ENCODE data around the gene ACVRL1.

ACVRL1 gene

DNA sequence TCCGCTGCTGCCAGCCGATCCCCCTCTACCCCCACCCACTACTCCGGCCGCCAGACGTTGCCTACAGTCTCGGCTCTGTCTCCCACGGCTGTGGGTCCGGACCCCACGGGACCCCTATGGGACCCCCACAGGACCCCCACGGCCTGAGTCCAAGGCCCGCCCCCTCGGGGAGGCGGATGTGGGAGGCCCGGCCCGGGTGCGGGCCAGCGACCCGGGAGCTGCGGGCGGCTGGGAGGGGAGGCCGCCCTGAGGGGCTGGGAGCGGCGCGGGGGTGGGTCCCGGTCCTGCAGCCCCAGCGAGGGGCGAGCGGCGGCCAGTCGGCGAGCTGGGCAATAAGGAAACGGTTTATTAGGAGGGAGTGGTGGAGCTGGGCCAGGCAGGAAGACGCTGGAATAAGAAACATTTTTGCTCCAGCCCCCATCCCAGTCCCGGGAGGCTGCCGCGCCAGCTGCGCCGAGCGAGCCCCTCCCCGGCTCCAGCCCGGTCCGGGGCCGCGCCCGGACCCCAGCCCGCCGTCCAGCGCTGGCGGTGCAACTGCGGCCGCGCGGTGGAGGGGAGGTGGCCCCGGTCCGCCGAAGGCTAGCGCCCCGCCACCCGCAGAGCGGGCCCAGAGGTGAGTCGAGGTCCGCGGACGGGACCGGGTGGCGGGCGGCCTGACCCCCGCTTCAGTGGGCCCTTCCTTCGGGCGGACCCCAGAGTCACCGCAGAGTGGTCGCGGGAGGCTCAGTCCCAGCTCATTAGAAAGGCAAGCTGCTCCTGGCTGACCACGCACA is at the start of gene ACVRL1:
TSS of gene ACVRL1 (plus strand) at position 422 of the 773 bp plus-strand sequence. CDS start 4,971 bp downstream, outside the sequence.
- in situ Hi-C loops (cut with HindIII; ENCODE audit: low sequenced_read_pairs): no loop called here

DNA sequence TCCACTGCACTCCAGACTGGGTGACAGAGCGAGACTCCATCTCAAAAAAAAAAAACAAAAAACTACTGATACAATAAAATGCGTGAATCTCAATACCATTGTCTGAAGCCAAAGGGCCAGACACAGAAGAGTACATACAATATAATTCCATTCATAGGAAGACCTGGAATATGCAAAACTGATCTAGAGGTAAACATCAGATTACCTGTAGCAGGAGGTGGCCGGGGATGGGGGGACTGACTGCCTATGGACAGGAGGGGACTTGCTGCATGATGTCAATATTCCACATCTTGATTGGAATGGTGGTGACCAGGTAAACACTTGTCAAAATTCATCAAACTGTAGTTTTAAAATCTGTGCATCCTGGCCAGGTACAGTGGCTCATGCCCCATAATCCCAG is 46.3 kb upstream of the ACVRL1 start:
- in situ Hi-C loops (cut with HindIII; ENCODE audit: low sequenced_read_pairs): no loop called here

- in situ Hi-C loops (cut with HindIII; ENCODE audit: low sequenced_read_pairs): no loop called here
Observed at GRCh38 chr12:51862947-51863346, 44.4 kb upstream of the ACVRL1 start.

DNA sequence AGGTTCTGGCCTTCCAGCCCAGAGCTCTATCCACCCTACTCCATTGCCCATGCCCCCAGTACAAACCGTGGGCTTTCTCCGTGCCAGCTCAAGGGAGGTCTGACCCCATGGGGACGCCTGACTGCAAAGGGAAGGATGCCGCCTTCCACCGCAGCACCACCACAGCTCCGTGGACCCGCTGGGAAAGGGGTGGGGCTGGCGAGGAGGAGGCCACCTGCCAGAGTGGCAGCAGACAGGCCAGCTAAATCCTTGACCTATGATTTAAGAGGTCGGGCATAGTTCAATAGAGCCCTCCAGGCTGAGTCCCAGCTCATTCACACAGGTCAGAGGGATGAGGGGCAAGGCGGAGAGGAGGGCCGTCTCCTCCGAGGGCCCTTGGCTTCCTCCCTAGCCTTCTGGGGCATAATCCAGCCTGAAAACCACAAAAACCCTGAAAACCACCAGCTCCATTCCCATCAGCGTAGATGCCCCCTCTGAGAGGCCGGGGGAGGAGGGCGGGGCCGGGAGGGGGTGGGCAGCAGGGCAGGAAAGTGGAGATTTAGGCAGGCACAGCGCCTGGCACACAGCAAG is 43.9 kb upstream of the ACVRL1 start:
- in situ Hi-C loops (cut with HindIII; ENCODE audit: low sequenced_read_pairs): no loop called here

DNA sequence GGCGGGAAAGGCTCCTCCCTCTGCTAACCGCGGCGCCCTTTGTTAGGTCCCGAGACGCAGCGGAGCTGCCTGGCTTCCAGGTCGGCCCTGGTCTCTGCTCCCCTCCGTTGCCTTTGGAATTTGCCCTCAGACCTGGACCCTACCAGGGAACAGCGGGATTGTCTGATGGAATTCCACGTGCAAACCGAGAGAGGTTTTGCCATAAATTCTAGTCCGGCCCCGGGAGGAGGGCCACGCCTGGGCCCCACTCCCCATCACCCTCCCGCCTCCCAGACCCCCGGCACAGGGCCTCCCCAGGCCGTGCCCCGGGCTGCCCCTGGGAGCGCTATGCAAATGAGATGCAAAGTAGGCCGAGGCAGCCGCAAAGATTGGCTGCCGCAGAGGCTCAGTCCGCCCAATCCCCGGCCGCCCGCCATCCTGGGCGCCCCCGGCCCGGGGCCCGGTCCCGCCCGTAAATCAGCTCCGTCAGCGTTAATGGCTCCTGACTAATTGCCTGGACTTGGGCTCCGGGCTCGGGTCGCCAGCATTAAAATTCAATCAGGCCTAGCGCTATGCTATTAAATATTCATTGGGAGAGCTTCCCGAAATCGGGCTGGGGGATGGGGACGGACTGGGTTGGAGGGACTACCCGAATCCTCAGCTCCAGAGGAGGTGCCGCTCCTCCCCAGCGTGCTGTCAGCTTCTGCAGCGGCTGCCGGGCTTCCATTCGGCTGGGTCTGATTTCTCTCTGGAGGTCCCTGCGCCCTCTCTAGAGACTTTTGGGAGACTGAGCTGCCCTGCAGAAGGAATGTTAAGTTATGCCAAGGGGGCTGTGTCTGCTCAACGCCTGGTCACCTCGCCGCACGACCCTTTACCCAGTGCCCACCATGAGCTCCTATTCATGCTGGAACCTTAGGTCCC is 43.1 kb upstream of the ACVRL1 start:
- in situ Hi-C loops (cut with HindIII; ENCODE audit: low sequenced_read_pairs): no loop called here

DNA sequence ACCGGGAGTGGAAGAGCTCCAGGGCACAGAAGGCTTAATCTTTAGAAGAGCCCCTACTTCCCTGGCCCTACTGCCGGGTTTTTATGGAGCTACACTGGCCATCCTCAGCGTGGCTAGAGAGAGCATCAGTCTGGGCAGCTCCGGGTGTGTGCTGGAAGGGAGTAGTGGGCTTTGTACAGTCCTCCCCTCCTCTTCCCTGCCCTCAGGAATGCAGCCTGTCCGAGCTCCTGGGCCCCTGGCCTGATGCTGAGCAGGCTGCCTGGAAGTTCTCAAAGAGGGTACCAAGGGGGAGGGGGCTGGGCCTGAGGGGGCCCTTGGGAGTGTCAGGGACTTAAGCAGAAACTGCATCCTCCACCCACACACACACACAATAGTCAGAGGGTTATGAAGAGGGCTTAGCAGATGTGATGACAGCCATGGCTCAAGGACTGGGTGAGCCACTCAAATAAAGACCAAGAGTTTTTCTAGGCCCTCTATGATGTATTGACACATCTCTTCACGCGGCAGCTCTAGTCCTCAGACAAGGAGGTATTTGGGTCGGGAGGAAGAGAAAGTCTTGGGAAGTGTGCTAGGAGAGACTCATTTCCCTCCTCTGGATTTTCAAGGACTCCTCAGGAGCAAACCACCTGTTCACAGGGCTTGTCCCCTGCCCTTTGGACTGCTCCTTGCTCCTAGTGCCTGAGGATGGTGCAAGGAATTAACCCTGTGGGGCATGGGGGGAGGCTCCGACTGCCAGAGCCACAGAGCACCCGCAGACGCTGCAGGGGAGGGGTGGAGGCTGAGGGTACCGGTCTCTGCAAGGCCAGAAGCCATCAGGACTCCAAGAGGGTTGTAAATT is 42.3 kb upstream of the ACVRL1 start:
- in situ Hi-C loops (cut with HindIII; ENCODE audit: low sequenced_read_pairs): no loop called here

DNA sequence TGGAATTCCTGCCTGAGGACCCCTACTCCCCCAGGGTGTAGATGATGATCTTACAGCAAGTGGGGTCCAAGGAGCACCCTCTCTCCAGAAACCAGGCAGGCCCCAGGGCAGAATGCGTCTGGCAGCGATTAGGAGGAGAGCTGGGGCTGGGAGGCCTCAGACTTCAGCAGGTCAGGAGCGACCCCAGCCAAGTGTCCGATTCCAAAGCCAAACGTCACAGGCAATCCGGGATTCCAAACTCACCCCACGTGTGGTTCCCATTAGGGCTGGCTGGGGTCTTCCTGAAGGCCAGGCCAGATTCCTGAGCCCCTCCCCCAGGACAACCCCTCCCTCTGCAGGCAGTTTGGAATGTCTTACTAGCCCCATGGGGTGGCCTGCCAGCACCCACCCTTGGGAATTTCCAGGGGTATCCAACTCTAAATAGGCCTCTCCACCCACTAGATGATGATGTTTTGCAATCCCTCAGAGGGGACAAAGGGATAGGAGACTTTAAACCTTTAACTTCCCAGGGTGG is 41.5 kb upstream of the ACVRL1 start:
- in situ Hi-C loops (cut with HindIII; ENCODE audit: low sequenced_read_pairs): no loop called here

DNA sequence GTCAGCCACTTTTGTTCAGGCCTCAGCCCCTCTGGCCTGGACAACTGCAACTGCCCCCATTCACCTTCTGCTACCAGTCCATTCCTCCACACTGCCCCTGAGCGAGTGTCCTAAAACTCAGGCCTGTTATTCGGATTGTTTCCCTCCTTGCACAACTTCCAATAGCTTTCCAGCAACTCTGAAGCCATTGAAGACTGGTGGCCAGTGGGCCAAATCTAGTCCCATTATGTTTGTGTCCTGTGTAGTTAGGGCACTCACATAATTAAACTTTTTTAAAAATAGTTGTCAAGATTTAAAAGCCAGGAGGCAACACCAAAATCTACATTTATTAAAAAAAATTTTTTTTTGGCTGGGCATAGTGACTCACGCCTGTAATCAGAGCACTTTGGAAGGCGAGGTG is 41.0 kb upstream of the ACVRL1 start:
- in situ Hi-C loops (cut with HindIII; ENCODE audit: low sequenced_read_pairs): no loop called here

GRCh38 chr12:51866762-51867161 is 40.5 kb upstream of the ACVRL1 start:
- in situ Hi-C loops (cut with HindIII; ENCODE audit: low sequenced_read_pairs): no loop called here

DNA sequence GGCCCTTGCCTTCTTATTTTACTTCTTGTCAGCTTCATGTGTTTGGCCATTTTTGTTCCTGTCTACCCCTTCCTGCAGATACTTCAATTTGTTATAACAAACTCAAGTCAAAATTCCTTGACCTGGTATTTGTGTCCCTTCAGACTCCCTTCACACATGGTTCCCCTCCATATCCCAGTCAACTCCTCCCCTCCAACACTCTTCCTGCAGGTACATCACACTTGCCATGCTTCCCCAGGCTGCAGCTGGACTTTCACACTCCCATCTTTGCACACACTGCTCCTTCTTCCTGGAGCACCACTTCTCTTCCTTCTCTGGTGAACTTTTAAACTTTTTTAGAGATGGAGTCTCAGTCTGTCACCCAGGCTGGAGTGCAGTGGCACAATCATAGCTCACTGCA is 39.9 kb upstream of the ACVRL1 start:
- in situ Hi-C loops (cut with HindIII; ENCODE audit: low sequenced_read_pairs): no loop called here

DNA sequence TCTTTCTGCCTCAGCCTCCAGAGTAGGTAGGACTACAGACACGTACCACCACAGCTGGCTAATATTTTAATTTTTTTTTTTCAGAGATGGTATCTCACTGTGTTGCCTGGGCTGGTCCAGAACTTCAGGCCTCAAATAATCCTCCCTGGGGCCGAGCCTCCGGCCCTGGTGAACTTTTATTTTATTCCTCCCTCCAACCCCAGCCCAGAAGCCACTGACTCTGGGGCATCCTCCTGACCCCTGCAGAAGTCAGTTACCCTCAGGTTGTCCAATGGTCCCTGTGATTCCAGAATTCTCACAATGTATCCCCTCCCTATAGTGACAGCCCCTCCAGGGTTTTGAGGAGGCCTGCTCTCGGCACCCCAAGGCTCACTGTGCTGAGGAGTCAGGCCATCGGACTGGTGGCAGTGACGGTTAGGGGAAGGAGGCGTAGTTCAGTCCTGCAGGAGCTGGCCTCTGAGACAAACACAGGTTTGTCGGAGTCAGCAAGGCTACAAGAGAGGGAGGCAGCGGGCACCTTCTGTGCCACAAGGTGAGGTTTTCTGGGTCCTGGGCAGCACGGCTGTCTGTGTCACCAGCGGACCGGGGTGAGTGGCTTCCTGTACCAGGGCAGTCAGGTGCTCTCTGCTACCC is 39.4 kb upstream of the ACVRL1 start:
- in situ Hi-C loops (cut with HindIII; ENCODE audit: low sequenced_read_pairs): no loop called here

- in situ Hi-C loops (cut with HindIII; ENCODE audit: low sequenced_read_pairs): no loop called here
Observed at GRCh38 chr12:51868821-51869495, 38.3 kb upstream of the ACVRL1 start.

GRCh38 chr12:51869496-51869865 is 37.8 kb upstream of the ACVRL1 start:
- in situ Hi-C loops (cut with HindIII; ENCODE audit: low sequenced_read_pairs): no loop called here

DNA sequence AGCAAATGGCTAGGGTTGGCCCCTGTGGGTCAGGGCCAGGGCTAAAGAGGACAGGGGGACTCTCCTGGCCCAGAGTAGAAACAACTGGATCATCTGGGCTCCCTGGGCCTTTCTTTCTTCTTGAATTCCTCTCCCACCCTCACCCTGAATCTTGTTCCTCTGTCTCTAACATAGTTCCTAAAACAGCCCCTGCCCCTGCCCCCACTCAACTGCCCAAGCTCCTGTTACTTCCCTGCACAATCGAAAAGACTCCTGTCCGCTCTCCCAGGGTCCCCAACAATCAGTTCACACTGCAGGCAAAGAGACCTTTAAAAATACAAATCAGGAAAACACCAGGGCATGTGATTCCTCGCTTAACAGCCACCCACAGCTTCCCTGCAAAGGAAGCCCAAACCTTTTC is 37.4 kb upstream of the ACVRL1 start:
- in situ Hi-C loops (cut with HindIII; ENCODE audit: low sequenced_read_pairs): no loop called here

DNA sequence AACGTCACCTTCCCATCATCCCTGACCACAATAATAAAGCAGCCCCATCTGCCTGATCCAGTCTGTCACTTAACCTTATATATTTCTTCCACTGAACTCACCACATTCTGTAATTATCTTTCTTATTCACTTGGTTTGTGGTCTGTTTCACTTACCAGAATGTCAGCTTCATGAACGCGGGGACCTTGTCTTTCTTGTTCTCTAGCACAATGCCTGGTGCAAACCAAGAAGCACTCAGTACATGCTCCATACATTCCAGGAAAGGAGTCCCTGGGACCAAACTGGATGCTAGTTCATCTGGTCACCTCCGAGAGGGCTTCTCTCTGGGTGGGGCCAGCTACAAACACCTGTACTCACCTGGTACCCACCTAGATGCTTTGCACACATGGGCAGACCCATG is 36.8 kb upstream of the ACVRL1 start:
- in situ Hi-C loops (cut with HindIII; ENCODE audit: low sequenced_read_pairs): no loop called here

- in situ Hi-C loops (cut with HindIII; ENCODE audit: low sequenced_read_pairs): no loop called here
Observed at GRCh38 chr12:51871126-51871525, 36.2 kb upstream of the ACVRL1 start.

- in situ Hi-C loops (cut with HindIII; ENCODE audit: low sequenced_read_pairs): no loop called here
Observed at GRCh38 chr12:51871918-51872688, 35.2 kb upstream of the ACVRL1 start.

DNA sequence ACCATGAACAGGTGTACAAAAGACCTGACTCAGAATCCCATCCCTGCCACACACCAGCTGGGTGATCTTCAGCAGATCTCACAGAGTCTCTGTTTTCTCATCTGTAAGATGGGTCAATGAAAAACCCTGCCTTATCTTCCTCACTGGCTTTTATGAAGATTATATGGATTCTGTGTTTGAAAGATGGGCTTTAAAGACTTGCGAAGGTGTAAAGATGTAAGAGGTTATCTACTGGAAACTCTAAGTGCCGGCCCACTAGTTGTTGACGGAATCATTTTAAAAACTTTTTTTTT is 34.7 kb upstream of the ACVRL1 start:
- in situ Hi-C loops (cut with HindIII; ENCODE audit: low sequenced_read_pairs): no loop called here

Measured in DLD1 (cell line).